GM12878 (cell line): ENCODE results near the gene OCA2.

ENCODE experiments used
- CBX3 ChIP-seq: fragments of 200-600 bp; sonication (generic); IDR thresholded peaks from 2 replicates; pipeline ENCODE4 v1.6.1; 2016; ENCODE audit warnings: low read depth, borderline replicate concordance
- GABPA ChIP-seq: IDR thresholded peaks from 2 replicates; pipeline ENCODE4 v1.6.1; 2014; ENCODE audit warnings: antibody characterized with exemption, low read depth, mild to moderate bottlenecking, inconsistent platforms
- HDGF ChIP-seq: fragments of 450-650 bp; IDR thresholded peaks from 2 replicates; pipeline ENCODE4 v1.6.1; 2016; ENCODE audit warnings: antibody characterized with exemption
- IKZF1 ChIP-seq: fragments of 450-650 bp; conservative IDR thresholded peaks from 2 replicates; pipeline ENCODE4 v1.6.1; 2017; ENCODE audit warnings: antibody characterized with exemption, mild to moderate bottlenecking
- MEF2A ChIP-seq: IDR thresholded peaks from 2 replicates; pipeline ENCODE4 v1.6.1; 2011; ENCODE audit warnings: low read depth, mild to moderate bottlenecking, low read length, moderate library complexity; ENCODE audit not compliant: insufficient read depth
- MTA2 ChIP-seq: fragments of 450-650 bp; IDR thresholded peaks from 2 replicates; pipeline ENCODE4 v1.6.1; 2016; ENCODE audit warnings: low read depth, mild to moderate bottlenecking, moderate library complexity
- POLR2AphosphoS5 ChIP-seq: IDR thresholded peaks from 2 replicates; pipeline ENCODE4 v1.6.1; 2011; ENCODE audit warnings: mild to moderate bottlenecking, low read length, inconsistent platforms
- POU2F2 ChIP-seq: IDR thresholded peaks from 3 replicates; pipeline ENCODE4 v1.6.1; 2011; ENCODE audit warnings: low read depth, mild to moderate bottlenecking, low read length, borderline replicate concordance
- RAD21 ChIP-seq: IDR thresholded peaks from 2 replicates; pipeline ENCODE4 v1.6.1; 2011; ENCODE audit warnings: mild to moderate bottlenecking, low read depth, low read length, moderate library complexity; ENCODE audit not compliant: insufficient read depth
- SMC3 ChIP-seq: IDR thresholded peaks from 2 replicates; pipeline ENCODE4 v1.6.1; 2011; ENCODE audit warnings: low read length, improper control_type of control experiment, borderline replicate concordance
- TAF1 ChIP-seq: IDR thresholded peaks from 2 replicates; pipeline ENCODE4 v1.6.1; 2011; ENCODE audit warnings: mild to moderate bottlenecking, low read depth, low read length, borderline replicate concordance
- TF ChIP-seq, protein P1 (sequence below): IDR thresholded peaks from 2 replicates; pipeline ENCODE4 v1.6.1; 2011; ENCODE audit warnings: low read depth, mild to moderate bottlenecking, low read length, moderate library complexity, borderline replicate concordance; ENCODE audit errors: extremely low read depth
- TF ChIP-seq, protein P2 (sequence below), 3 experiments: IDR thresholded peaks in 2 of 3; conservative IDR thresholded peaks in 1 of 3; 2 replicates each; pipeline ENCODE4 v1.5.1; 2011; ENCODE audit warnings: low read depth in 3 of 3, low read length in 3 of 3, mild to moderate bottlenecking in 3 of 3, control low read depth in 2 of 3, moderate library complexity in 2 of 3, inconsistent platforms in 1 of 3, mixed read lengths in 1 of 3; ENCODE audit not compliant: control insufficient read depth in 2 of 3, insufficient read depth in 1 of 3; ENCODE audit errors: extremely low read depth in 1 of 3
- TF ChIP-seq, protein P3 (sequence below): fragments of 450-650 bp; IDR thresholded peaks from 2 replicates; pipeline ENCODE4 v1.6.1; 2017; ENCODE audit warnings: mild to moderate bottlenecking, moderate library complexity

DNA sequence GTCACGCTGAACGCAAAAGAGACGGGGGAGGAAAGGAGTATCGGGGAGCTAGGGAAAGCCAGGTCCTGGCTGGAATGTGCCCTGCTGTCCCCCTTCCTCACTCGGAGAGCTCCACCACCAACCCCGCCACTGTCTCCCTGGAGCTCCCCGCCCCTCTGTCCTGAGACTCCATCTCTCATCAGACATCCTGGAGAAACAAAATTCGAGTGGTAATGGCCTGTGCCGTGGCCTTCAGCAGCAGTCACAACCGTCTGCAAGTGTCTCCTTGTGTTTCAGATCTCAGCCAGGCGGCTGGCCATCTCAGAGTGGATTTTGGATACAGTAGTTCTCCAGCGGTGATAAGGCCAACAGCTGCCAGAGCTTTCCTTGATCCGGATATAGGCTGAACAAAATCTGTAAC is 76.9 kb downstream of the OCA2 start:
- TF ChIP-seq HDGF (no peak), POU2F2 (no peak), GABPA (no peak), SMC3 (no peak), MTA2 (no peak), MEF2A (no peak), RAD21 (no peak), POLR2AphosphoS5 (no peak), CBX3 (no peak), IKZF1 (no peak), TAF1 (no peak)
- TF ChIP-seq, protein P1, sequence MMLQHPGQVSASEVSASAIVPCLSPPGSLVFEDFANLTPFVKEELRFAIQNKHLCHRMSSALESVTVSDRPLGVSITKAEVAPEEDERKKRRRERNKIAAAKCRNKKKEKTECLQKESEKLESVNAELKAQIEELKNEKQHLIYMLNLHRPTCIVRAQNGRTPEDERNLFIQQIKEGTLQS = no peak
- TF ChIP-seq, protein P2, sequence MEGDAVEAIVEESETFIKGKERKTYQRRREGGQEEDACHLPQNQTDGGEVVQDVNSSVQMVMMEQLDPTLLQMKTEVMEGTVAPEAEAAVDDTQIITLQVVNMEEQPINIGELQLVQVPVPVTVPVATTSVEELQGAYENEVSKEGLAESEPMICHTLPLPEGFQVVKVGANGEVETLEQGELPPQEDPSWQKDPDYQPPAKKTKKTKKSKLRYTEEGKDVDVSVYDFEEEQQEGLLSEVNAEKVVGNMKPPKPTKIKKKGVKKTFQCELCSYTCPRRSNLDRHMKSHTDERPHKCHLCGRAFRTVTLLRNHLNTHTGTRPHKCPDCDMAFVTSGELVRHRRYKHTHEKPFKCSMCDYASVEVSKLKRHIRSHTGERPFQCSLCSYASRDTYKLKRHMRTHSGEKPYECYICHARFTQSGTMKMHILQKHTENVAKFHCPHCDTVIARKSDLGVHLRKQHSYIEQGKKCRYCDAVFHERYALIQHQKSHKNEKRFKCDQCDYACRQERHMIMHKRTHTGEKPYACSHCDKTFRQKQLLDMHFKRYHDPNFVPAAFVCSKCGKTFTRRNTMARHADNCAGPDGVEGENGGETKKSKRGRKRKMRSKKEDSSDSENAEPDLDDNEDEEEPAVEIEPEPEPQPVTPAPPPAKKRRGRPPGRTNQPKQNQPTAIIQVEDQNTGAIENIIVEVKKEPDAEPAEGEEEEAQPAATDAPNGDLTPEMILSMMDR (IDR thresholded peaks at IDR 0.05 in 2 of 3, conservative IDR thresholded peaks at IDR 0.05 in 1 of 3; ENCODE audit: control insufficient read depth in 2 of 3, extremely low read depth in 1 of 3, insufficient read depth in 1 of 3, low read depth in 3 of 3, low read length in 3 of 3) = no peak
- TF ChIP-seq, protein P3, sequence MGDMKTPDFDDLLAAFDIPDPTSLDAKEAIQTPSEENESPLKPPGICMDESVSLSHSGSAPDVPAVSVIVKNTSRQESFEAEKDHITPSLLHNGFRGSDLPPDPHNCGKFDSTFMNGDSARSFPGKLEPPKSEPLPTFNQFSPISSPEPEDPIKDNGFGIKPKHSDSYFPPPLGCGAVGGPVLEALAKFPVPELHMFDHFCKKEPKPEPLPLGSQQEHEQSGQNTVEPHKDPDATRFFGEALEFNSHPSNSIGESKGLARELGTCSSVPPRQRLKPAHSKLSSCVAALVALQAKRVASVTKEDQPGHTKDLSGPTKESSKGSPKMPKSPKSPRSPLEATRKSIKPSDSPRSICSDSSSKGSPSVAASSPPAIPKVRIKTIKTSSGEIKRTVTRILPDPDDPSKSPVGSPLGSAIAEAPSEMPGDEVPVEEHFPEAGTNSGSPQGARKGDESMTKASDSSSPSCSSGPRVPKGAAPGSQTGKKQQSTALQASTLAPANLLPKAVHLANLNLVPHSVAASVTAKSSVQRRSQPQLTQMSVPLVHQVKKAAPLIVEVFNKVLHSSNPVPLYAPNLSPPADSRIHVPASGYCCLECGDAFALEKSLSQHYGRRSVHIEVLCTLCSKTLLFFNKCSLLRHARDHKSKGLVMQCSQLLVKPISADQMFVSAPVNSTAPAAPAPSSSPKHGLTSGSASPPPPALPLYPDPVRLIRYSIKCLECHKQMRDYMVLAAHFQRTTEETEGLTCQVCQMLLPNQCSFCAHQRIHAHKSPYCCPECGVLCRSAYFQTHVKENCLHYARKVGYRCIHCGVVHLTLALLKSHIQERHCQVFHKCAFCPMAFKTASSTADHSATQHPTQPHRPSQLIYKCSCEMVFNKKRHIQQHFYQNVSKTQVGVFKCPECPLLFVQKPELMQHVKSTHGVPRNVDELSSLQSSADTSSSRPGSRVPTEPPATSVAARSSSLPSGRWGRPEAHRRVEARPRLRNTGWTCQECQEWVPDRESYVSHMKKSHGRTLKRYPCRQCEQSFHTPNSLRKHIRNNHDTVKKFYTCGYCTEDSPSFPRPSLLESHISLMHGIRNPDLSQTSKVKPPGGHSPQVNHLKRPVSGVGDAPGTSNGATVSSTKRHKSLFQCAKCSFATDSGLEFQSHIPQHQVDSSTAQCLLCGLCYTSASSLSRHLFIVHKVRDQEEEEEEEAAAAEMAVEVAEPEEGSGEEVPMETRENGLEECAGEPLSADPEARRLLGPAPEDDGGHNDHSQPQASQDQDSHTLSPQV = no peak
